ENCODE data around the gene AMZ1. TPM values are rescaled to one million over a fixed set of nuclear protein-coding genes. Genes with fewer than 3 reads are reported as not detected.

AMZ1 gene
- total and polyA plus RNA-seq, 4 donors, result 0.83 to 4.8 (median 3.2) TPM

- Histone ChIP-seq H3K27ac (ENCODE audit: low read depth, low read length) (peak overlapping the region; percentile 60), H3K36me3 (ENCODE audit: control insufficient read depth, insufficient read depth, low read length) (peaks cover 7% of the 10 kb centered on the region), H3K27me3 (ENCODE audit: control insufficient read depth, insufficient read depth, low read length) (no peaks in the 10 kb centered on the region), H3K9me3 (ENCODE audit: control insufficient read depth, insufficient read depth, low read length) (no peaks in the 10 kb centered on the region), H3K4me1 (ENCODE audit: control insufficient read depth, insufficient read depth, low read length) (peaks cover 49% of the 10 kb centered on the region), H3K4me3 (ENCODE audit: low read depth, low read length) (no peak overlapping the region)
- WGBS (ENCODE audit: insufficient coverage), result no CpG with 5 or more reads among the region's 6 CpGs
- no peak for DNase-seq (ENCODE audit: low read depth in 4 of 6, low spot score in 6 of 6)
These were observed 75.6 kb downstream of the AMZ1 start for GRCh38 chr7:2763597-2763996.

- H3K27ac ChIP-seq (ENCODE audit: low read depth, low read length), result no peak overlapping the region
- WGBS (ENCODE audit: insufficient coverage), result 85% methylated on average over 9 of the region's 11 CpGs
- no peaks in the 10 kb centered on the region for H3K27me3 ChIP-seq (ENCODE audit: control insufficient read depth, insufficient read depth, low read length)
- no peak for DNase-seq (ENCODE audit: low read depth in 4 of 6, low spot score in 6 of 6)
- H3K36me3 ChIP-seq (ENCODE audit: control insufficient read depth, insufficient read depth, low read length), result peaks cover 7% of the 10 kb centered on the region
- H3K4me1 ChIP-seq (ENCODE audit: control insufficient read depth, insufficient read depth, low read length), result peaks cover 43% of the 10 kb centered on the region
- H3K4me3 ChIP-seq (ENCODE audit: low read depth, low read length), result no peak overlapping the region
- H3K9me3 ChIP-seq (ENCODE audit: control insufficient read depth, insufficient read depth, low read length), result peaks cover 1% of the 10 kb centered on the region
These were observed 76.6 kb downstream of the AMZ1 start for GRCh38 chr7:2764621-2765020.

Other genes with a start within 250 kb of the AMZ1 start
- not detected for gene GRIFIN, start 211.8 kb upstream of the AMZ1 start, total RNA-seq
- gene GRIFIN, start 211.8 kb upstream of the AMZ1 start, polyA plus RNA-seq (ENCODE audit: insufficient read length in 2 of 2), result under 1 TPM in 1 of 2 donors, not detected in 1; 0.41 TPM
- 10 to 100 TPM; 16.7 to 24.8 TPM for gene LFNG, start 168.4 kb upstream of the AMZ1 start, total RNA-seq
- gene LFNG, start 168.4 kb upstream of the AMZ1 start, polyA plus RNA-seq (ENCODE audit: insufficient read length in 2 of 2), result 10 to 100 TPM; 45.9 to 47.0 TPM
- 10 to 100 TPM; 18.5 to 32.7 TPM for gene BRAT1, start 132.7 kb upstream of the AMZ1 start, total RNA-seq
- 10 to 100 TPM; 42.5 to 49.0 TPM for gene BRAT1, start 132.7 kb upstream of the AMZ1 start, polyA plus RNA-seq (ENCODE audit: insufficient read length in 2 of 2)
- 10 to 100 TPM; 13.5 to 23.9 TPM for gene IQCE, start 129.2 kb upstream of the AMZ1 start, total RNA-seq
- gene IQCE, start 129.2 kb upstream of the AMZ1 start, polyA plus RNA-seq (ENCODE audit: insufficient read length in 2 of 2), result 10 to 100 TPM; 39.6 to 47.1 TPM
- gene TTYH3, start 56.2 kb upstream of the AMZ1 start, total RNA-seq, result 10 to 100 TPM; 26.1 to 31.8 TPM
- 100 to 1,000 TPM; 209 to 218 TPM for gene TTYH3, start 56.2 kb upstream of the AMZ1 start, polyA plus RNA-seq (ENCODE audit: insufficient read length in 2 of 2)
- gene GNA12, start 156.1 kb downstream of the AMZ1 start, total RNA-seq, result 10 to 100 TPM; 17.9 to 26.7 TPM
- gene GNA12, start 156.1 kb downstream of the AMZ1 start, polyA plus RNA-seq (ENCODE audit: insufficient read length in 2 of 2), result 100 to 1,000 TPM; 103 to 125 TPM

Data from spinal cord (tissue), 10 donors.